NCI-H1436 treated with DMSO at 0.1 percent for 48 hours (cell line): ENCODE measurements around the gene FAM156B.
"Not testable (repeated sequence)": the region's sequence is repeated elsewhere in the genome, so short reads cannot be mapped to it uniquely, and the experiment has no call there.

Experiments used
- DNase-seq: peaks from one replicate; lab custom pipeline; 2025; lab: John Stamatoyannopoulos, UW

Gene FAM156B, protein sequence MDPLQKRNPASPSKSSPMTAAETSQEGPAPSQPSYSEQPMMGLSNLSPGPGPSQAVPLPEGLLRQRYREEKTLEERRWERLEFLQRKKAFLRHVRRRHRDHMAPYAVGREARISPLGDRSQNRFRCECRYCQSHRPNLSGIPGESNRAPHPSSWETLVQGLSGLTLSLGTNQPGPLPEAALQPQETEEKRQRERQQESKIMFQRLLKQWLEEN

DNA sequence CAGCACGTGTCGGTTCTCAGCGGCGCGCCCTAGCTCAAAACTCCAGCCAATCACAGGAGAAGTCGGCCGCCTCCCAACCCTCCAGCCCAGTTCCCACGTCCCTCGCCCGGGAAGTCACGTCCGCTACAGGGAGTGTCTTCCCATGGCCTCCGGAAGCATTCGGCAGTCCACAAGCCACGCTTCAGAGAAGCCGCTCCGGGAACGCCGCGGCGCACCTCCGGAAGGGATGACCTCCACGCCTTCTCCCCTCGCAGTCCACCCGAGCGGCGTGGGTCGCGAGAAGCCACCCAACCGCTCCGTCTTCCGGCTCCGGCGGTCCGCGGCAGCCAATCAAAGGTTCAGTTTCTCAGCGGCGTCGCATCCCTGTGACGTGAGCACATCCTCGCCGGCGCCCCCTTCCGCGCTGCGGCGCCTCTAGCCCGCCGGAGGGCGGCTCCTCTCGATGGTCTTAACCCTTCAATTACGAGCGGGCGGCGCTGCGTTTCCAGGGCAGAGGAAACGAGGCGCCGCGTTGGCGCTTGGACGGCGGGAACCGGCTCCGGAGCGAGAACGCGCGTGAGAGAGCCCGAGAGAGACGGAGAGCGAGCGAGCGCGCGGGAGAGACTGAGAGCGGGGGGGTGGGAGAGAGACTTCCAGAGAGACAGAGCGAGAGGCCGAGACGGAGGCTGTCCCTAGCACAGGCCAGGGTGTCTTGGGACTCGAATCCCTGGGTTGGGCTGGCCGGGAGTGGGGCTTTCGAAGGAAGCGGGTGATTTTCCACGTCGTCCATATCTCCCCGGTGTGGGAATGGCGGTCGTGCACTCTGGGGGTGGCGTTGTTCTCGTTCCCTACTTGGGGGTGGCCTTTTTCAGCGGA, at the start of gene FAM156B:
TSS of gene FAM156B (plus strand) at position 476 of the 855 bp plus-strand sequence. CDS start 9,896 bp downstream, outside the sequence.
- not testable (repeated sequence) for DNase-seq

DNA sequence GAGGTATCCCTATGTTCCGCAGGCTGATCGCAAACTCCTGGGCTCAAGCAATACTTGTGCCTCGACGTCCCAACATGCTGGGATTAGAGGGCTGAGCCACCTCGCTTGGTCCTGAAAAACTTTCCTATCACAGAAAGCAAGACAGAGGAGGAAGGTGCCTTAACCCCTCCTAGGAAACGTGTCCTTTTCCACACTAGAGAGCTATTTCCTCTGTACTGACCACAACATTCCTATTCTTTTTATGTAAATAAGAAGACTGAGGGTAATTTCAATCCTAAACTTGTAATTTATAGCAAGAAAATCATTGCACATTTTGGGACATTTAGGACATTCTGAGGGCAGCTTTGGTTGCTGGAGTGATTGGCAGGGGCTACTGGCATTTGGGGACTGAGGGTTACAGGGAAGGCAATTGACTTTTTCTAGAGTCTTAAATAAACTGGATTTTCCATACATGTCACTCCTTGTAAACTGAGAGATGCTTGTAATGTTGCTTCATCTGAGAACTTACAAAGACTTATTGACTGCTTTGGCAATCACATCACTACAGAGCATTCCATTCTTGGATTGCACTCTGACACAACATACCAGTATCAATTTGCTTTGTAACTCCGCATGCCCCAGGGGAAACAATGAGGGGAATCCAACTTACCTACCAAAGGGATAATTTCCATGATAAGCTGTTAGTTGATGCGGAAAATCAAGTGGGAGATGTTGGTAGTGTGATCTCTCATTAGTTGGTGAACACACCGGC, 44.8 kb upstream of the FAM156B start:
- no peak for DNase-seq

GRCh38 chrX:52856991-52857525, 40.1 kb upstream of the FAM156B start:
- not testable (repeated sequence) for DNase-seq

DNA sequence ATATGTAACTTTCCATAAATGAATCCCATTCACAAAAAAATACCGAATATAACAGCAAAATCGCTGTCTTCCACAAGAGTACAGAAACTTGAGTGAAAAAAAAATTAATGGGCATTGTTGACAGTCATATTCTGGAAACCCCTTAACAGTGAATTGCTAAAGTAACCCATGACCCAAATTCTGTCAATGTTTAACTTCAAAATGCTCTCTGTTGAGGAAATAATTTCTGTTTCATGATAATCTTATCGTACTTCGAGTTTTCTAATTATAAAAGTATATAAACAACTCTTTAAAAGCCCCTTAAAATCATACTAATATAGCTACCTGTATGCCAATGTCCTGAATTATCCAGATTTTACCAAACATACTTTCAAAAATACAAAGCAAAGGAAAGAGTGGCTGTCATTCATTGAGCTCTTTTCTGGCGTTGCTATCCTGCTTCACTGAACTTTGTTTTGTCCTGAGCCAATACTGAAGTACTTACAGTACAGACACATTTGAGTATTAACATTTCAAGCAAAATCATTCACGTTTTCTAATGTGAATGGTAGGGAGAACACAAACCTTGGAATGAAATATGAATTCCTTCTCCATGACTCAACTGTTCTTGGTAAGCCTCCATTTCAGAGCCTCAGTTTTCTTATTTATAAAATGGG, 31.7 kb upstream of the FAM156B start:
- no peak for DNase-seq

- DNase-seq, result no peak
Measured at GRCh38 chrX:52867610-52868348, 29.4 kb upstream of the FAM156B start, which contains the start of gene XAGE3. TSS of gene XAGE3 (minus strand) at chrX:52868083. CDS start at chrX:52867133, 950 bp downstream.

- DNase-seq, result no peak
Measured at GRCh38 chrX:52870046-52870445, 27.1 kb upstream of the FAM156B start.

DNA sequence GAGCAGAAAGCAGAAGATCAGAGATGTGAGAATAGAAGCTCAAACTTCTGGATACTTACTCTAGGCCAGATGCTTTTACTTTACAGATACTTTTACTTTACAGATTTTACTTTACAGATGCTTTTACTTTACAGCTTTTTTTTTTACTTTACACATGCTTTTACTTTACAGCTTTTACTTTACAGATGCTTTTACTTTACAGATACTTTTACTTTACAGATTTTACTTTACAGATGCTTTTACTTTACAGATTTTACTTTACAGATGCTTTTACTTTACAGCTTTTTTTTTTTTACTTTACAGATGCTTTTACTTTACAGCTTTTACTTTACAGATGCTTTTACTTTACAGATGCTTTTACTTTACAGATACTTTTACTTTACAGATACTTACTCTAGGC, 23.3 kb upstream of the FAM156B start:
- not testable (repeated sequence) for DNase-seq

DNA sequence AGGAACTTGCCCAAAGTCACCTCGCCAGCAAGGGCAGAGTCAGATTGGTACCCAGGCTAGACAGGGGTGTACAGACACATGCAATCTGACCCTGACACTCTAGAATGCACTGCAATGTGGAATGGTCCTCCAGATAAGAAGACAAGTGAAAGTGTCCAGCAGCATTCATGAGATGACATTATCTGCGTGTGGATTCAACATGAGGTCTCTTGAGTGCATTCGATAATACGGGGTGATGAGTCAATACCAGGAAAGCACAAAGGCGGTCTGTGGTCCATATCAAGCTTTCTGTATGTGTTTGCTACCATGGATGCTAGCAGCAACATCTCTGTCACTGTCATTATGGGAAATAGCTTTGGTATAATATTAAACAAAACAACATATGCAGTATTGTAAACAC, 22.5 kb upstream of the FAM156B start:
- no peak for DNase-seq

- not testable (repeated sequence) for DNase-seq
Measured at GRCh38 chrX:52875436-52875835, 21.7 kb upstream of the FAM156B start.

DNA sequence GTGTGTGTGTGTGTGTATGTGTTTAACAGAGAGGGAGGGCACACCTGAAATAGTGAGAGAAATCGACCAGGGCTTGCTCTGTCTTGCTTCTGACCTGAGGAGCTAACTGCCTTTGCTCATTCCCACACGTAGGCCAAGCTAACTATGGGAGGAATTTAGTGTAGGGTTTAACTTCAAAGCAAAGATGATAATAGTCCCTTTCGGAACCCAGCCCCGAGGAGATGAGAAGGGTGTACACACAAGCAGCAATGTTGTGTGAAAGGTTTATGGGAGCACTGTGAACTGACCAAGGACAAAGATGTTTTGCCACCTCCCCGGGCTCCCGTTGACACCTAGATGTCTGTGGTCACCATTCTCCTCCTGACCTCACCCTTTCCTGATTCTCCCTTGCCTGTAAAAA, 20.7 kb upstream of the FAM156B start:
- DNase-seq, result not testable (repeated sequence)

- not testable (repeated sequence) for DNase-seq
Measured at GRCh38 chrX:52887459-52887858, 9.7 kb upstream of the FAM156B start.

DNA sequence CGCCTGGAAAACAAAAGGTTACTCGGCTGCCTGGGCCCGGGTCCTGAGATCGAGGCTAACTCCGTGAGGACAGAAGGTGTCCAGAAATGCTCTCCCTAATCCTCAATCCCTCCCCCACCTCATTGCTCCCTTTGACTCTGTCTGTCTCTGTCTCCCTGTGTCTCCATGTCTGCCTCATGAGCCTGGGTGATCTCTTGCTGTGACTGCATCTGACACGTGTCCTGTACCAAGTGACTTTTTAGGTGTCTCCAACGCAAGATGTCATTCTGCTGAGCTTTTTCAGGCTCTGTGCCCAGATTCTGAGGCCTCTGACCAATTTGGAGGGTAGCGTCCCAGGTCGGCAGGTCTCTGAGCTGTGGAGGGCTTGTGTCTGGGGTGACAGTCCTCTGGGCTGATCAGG, 9.0 kb upstream of the FAM156B start:
- not testable (repeated sequence) for DNase-seq

- DNase-seq, result not testable (repeated sequence)
Measured at GRCh38 chrX:52896438-52896837, 692 bp upstream of the FAM156B start.

GRCh38 chrX:52905531-52905930, 8.4 kb downstream of the FAM156B start:
- DNase-seq, result not testable (repeated sequence)

- not testable (repeated sequence) for DNase-seq
Measured at GRCh38 chrX:52906072-52906471, 8.9 kb downstream of the FAM156B start.

- DNase-seq, result not testable (repeated sequence)
Measured at GRCh38 chrX:52907137-52907536, 10.0 kb downstream of the FAM156B start.

DNA sequence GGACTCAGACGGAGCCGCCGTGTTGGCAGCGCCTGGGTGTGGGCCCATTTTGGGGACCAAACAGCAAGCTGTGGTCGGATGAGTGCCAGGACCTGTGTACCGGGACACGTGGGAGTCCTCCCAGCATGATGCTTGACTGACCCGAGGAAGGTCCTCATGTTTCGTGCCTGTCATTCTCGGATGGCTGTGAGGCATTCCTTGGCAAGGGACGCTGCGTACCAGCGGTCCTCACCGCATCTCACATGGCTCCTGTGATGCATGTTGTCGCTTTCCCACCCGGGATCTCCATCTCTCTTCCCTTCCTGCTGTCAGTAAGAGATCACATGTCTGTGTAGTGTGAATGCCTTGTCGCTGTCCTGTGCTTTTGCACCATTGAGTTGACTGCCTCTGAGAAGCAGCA, 10.8 kb downstream of the FAM156B start:
- DNase-seq, result not testable (repeated sequence)

- not testable (repeated sequence) for DNase-seq
Measured at GRCh38 chrX:52909313-52909969, 12.3 kb downstream of the FAM156B start.

DNA sequence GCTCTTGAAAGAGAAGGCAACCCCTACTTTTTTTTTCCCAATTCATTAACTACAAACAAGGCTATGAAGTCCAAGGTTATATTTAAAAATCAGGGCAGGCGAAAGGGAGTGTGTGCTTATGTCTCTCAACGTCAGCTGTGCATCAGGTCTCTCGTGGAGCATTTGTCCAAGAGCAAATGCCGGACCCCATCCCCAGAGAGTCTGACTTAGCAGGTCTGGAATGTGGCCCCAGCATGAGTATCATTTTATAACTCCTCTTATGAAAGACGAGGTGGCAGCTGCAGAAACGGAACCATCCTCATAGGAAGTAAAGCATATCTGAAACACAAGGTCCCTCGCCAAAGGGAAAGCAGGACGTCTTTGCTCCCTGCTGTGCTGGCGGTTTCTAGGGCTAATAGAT, 16.6 kb downstream of the FAM156B start:
- DNase-seq, result not testable (repeated sequence)

DNA sequence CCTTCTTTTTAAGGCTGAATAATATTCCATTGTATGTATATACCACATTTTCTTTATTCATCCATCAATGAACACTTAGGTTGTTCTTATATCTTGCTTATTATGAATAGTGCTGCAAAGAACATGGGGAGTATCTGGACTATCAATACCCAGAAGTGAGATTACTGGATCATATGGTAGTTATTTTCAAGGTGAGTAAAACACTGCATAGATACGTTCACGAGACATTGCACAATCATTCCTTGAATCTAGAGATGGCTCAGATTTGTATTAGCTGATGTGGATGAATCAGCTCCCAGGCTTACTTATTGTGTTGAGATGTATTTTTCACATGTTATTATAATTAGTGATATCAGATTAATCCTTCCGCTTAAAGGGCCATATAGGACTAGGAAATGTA, 17.6 kb downstream of the FAM156B start:
- DNase-seq, result not testable (repeated sequence)
